Myocyte (in vitro differentiated cells): ENCODE data around the gene KDM3B. TPM values are rescaled to one million over a fixed set of nuclear protein-coding genes. Genes with fewer than 3 reads are reported as not detected.
"Not testable (repeated sequence)": the region's sequence is repeated elsewhere in the genome, so short reads cannot be mapped to it uniquely, and the experiment has no call there.

Source experiments
- DNase-seq: peaks from one replicate; pipeline ENCODE4 v3.0.0-alpha.2; 2012; ENCODE audit warnings: low read depth
- polyA plus RNA-seq: library from polyadenylated mRNA; unstranded; fragments of >200 nt; gene quantifications from one replicate; pipeline ENCODE4 v1.2.1, GENCODE V29; 2012; ENCODE audit warnings: missing spikeins
- total RNA-seq: library from RNA; depleted of rRNA; stranded (reverse); fragments of >200 nt; gene quantifications from 2 replicates; pipeline ENCODE4 v1.2.3, GENCODE V29; 2014

The KDM3B gene
- total RNA-seq, result 33.3 and 41.4 TPM in 2 replicates
- polyA plus RNA-seq, result 27.3 TPM

GRCh38 chr5:138352071-138352721, at the start of gene KDM3B:
KDM3B (plus strand) TSS chr5:138352685; CDS start chr5:138352796, 111 bp downstream.
- DNase-seq, result peak; percentile 87

- DNase-seq, result peak; percentile 37
These were observed 49.1 kb upstream of the KDM3B start for GRCh38 chr5:138303372-138303771.

- peak; percentile 83 for DNase-seq
These were observed 46.7 kb upstream of the KDM3B start for GRCh38 chr5:138305797-138306196.

- DNase-seq, result no peak
These were observed 36.7 kb upstream of the KDM3B start for GRCh38 chr5:138315751-138316278.

- no peak for DNase-seq
These were observed 36.1 kb upstream of the KDM3B start for GRCh38 chr5:138316355-138316754.

GRCh38 chr5:138318211-138318610, 34.3 kb upstream of the KDM3B start:
- DNase-seq, result not testable (repeated sequence)

GRCh38 chr5:138330813-138331448, 21.6 kb upstream of the KDM3B start:
- no peak for DNase-seq

- peak; percentile 100 for DNase-seq
These were observed 20.8 kb upstream of the KDM3B start, which contains the start of gene CDC25C for GRCh38 chr5:138331449-138332368. CDC25C (minus strand) TSS chr5:138331804; CDS start chr5:138331180, 624 bp downstream.

- DNase-seq, result no peak
These were observed 17.5 kb upstream of the KDM3B start for GRCh38 chr5:138334867-138335447.

GRCh38 chr5:138336952-138337684, 15.4 kb upstream of the KDM3B start:
- no peak for DNase-seq

GRCh38 chr5:138337685-138338410, 14.6 kb upstream of the KDM3B start, which contains the start of gene FAM53C:
FAM53C (plus strand) TSS chr5:138338266; CDS start chr5:138341336, 3,070 bp downstream.
- DNase-seq, result peak; percentile 96

GRCh38 chr5:138338411-138339090, 13.9 kb upstream of the KDM3B start:
- DNase-seq, result no peak

GRCh38 chr5:138339091-138339456, 13.4 kb upstream of the KDM3B start:
- peak; percentile 26 for DNase-seq

GRCh38 chr5:138339464-138339863, 13.0 kb upstream of the KDM3B start:
- DNase-seq, result no peak

- no peak for DNase-seq
These were observed 12.5 kb upstream of the KDM3B start for GRCh38 chr5:138340008-138340407.

GRCh38 chr5:138344887-138345622, 7.4 kb upstream of the KDM3B start:
- DNase-seq, result no peak

- DNase-seq, result no peak
These were observed 5.6 kb upstream of the KDM3B start for GRCh38 chr5:138346889-138347288.

GRCh38 chr5:138349852-138350562, 2.5 kb upstream of the KDM3B start:
- DNase-seq, result peak; percentile 44
